KMS-11 (cell line): ENCODE results near the gene GLA.

Source experiments
- H2AFZ ChIP-seq: fragments of 200-600 bp; sonication (generic); 2 replicates; pipeline ENCODE4 v1.6.1; 2016; ENCODE audit warnings: antibody characterized with exemption, mixed run types, low read depth
- H3K27ac ChIP-seq: fragments of 200-600 bp; sonication (generic); 2 replicates; pipeline ENCODE4 v1.6.1; 2016; ENCODE audit warnings: mild to moderate bottlenecking, mixed run types
- H3K27me3 ChIP-seq: fragments of 200-600 bp; sonication (generic); 2 replicates; pipeline ENCODE4 v1.6.1; 2017; ENCODE audit warnings: mild to moderate bottlenecking, low read depth, mixed run types, moderate library complexity; ENCODE audit not compliant: insufficient read depth
- H3K36me3 ChIP-seq: fragments of 200-600 bp; sonication (generic); 2 replicates; pipeline ENCODE4 v1.6.1; 2017; ENCODE audit warnings: mild to moderate bottlenecking, mixed run types; ENCODE audit not compliant: insufficient read depth
- H3K4me1 ChIP-seq: fragments of 200-600 bp; sonication (generic); 2 replicates; pipeline ENCODE4 v1.6.1; 2016; ENCODE audit warnings: mild to moderate bottlenecking, low read depth, mixed run types; ENCODE audit not compliant: poor library complexity, severe bottlenecking
- H3K4me2 ChIP-seq: fragments of 200-600 bp; sonication (generic); 2 replicates; pipeline ENCODE4 v1.7.0; 2016; ENCODE audit warnings: mild to moderate bottlenecking, mixed run types
- H3K4me3 ChIP-seq: fragments of 200-600 bp; sonication (generic); IDR thresholded peaks from 2 replicates; pipeline ENCODE4 v1.6.1; 2017; ENCODE audit warnings: low read depth, low read length, mixed read lengths; ENCODE audit not compliant: insufficient read depth
- H3K79me2 ChIP-seq: fragments of 200-600 bp; sonication (generic); 2 replicates; pipeline ENCODE4 v1.6.1; 2016; ENCODE audit warnings: low read depth, mixed run types; ENCODE audit not compliant: insufficient read depth
- H3K9ac ChIP-seq: fragments of 200-600 bp; sonication (generic); 2 replicates; pipeline ENCODE4 v1.6.1; 2016; ENCODE audit warnings: mild to moderate bottlenecking, mixed run types
- H4K20me1 ChIP-seq: fragments of 200-600 bp; sonication (generic); 2 replicates; pipeline ENCODE4 v1.6.1; 2016; ENCODE audit warnings: mild to moderate bottlenecking, mixed run types; ENCODE audit not compliant: insufficient read depth
- TF ChIP-seq, protein P1 (sequence below): fragments of 200-600 bp; sonication (generic); conservative IDR thresholded peaks from 2 replicates; pipeline ENCODE4 v1.6.1; 2017; ENCODE audit warnings: low read depth, mild to moderate bottlenecking, antibody characterized with exemption, low read length, moderate library complexity, mixed read lengths

Gene GLA

DNA sequence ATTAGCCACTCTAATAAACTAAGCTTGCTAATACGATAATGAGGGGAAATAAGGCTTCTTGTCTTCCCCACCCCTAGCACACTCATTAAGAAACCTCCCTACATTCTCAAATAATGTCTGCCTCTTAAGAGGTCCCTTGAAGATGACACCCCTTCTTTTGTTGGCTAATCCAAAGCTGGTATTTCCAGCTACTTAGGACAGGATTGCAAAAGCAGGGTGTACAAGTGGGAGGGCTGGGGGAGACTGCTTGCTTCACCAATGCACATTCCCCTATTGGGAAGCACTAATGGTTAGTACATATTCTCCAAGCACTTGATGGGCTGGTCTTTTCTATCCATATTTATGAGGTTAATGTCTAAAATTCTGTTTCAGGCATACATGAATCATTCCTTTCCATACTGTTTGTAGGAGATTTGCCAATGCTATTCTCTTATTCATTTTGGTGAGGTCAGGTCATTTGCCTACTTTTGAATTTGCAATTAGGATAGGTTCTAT, 42.4 kb downstream of the GLA start:
- H3K79me2 ChIP-seq, result no peaks in the 10 kb centered on the region
- H3K4me1 ChIP-seq, result no peaks in the 10 kb centered on the region
- H3K4me2 ChIP-seq, result no peak overlapping the region
- TF ChIP-seq, protein P1, sequence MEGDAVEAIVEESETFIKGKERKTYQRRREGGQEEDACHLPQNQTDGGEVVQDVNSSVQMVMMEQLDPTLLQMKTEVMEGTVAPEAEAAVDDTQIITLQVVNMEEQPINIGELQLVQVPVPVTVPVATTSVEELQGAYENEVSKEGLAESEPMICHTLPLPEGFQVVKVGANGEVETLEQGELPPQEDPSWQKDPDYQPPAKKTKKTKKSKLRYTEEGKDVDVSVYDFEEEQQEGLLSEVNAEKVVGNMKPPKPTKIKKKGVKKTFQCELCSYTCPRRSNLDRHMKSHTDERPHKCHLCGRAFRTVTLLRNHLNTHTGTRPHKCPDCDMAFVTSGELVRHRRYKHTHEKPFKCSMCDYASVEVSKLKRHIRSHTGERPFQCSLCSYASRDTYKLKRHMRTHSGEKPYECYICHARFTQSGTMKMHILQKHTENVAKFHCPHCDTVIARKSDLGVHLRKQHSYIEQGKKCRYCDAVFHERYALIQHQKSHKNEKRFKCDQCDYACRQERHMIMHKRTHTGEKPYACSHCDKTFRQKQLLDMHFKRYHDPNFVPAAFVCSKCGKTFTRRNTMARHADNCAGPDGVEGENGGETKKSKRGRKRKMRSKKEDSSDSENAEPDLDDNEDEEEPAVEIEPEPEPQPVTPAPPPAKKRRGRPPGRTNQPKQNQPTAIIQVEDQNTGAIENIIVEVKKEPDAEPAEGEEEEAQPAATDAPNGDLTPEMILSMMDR, result no peak
- no peak overlapping the region for H2AFZ ChIP-seq
- H3K27ac ChIP-seq, result no peak overlapping the region
- H3K4me3 ChIP-seq, result no peak overlapping the region
- H3K36me3 ChIP-seq, result no peaks in the 10 kb centered on the region
- no peaks in the 10 kb centered on the region for H3K27me3 ChIP-seq
- H4K20me1 ChIP-seq, result no peaks in the 10 kb centered on the region
- no peak overlapping the region for H3K9ac ChIP-seq

DNA sequence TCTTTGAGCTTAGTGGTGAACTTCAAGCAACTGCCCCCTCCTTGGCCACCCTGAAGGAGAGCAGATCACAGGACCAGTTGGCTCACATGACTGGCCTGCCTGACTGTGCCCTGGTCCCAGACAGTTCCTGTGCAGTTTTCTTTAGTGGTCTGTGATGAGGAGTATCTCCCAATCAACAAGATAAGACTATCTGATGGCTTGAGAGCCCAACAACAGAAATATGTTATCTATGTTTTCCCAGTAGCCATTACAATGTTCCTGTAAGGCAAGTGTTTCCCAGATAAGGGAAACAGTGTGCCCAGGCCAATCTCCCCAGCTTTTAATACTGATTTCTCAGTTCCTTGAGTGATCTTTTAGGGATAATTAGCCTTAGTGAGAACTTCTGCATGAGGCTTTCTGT, 45.0 kb downstream of the GLA start:
- no peak overlapping the region for H2AFZ ChIP-seq
- H3K9ac ChIP-seq, result no peak overlapping the region
- H3K27me3 ChIP-seq, result no peaks in the 10 kb centered on the region
- H3K4me3 ChIP-seq, result no peak overlapping the region
- no peak overlapping the region for H3K27ac ChIP-seq
- H3K4me1 ChIP-seq, result no peaks in the 10 kb centered on the region
- TF ChIP-seq, protein P1, result no peak
- no peaks in the 10 kb centered on the region for H3K79me2 ChIP-seq
- H4K20me1 ChIP-seq, result no peaks in the 10 kb centered on the region
- no peak overlapping the region for H3K4me2 ChIP-seq
- H3K36me3 ChIP-seq, result no peaks in the 10 kb centered on the region

DNA sequence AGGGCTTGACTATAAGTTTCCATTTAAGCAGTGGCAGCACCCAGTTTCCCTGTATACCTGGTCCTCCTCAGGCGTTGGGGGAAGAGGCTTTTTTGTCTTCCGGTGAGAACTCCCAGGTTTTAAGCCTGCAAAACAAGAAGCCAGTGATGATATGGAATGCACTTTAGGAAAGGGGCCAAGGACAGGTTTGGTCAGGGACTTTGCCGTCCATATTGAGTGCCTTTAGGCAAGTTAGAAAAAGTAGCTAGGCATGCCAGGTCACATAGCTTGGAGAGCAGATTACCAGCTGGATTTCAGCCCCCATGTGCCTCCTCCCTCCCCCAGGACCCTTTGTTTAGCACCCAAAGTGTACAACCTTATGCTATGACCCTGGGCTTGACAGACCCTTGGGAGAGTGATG, 45.6 kb downstream of the GLA start:
- H3K36me3 ChIP-seq, result no peaks in the 10 kb centered on the region
- H3K79me2 ChIP-seq, result no peaks in the 10 kb centered on the region
- H2AFZ ChIP-seq, result no peak overlapping the region
- no peaks in the 10 kb centered on the region for H3K4me1 ChIP-seq
- no peaks in the 10 kb centered on the region for H4K20me1 ChIP-seq
- H3K27ac ChIP-seq, result no peak overlapping the region
- no peak overlapping the region for H3K9ac ChIP-seq
- no peak overlapping the region for H3K4me2 ChIP-seq
- H3K4me3 ChIP-seq, result no peak overlapping the region
- TF ChIP-seq, protein P1, result no peak
- H3K27me3 ChIP-seq, result no peaks in the 10 kb centered on the region

DNA sequence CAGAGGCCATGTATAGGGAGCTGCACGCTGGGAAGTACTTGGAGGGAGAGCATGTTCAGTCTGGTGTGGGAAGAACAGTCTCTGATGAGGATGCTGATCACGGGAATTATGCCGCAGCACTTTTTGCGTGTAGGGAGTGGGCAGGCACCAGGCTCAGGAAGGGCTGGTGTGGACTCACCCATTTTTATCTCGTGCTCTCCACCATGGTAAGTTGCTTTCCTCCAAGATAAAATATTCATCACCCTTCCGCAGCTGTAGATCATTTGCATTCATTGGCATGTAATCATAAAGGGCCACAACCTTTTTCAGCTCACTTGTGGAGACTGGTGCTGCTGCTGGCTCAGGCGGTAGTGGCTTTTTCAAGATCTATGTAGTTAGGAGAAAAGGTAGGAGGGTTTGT, 47.3 kb downstream of the GLA start:
- Histone ChIP-seq H4K20me1 (no peaks in the 10 kb centered on the region), H3K4me1 (no peaks in the 10 kb centered on the region), H3K4me2 (no peak overlapping the region), H3K36me3 (no peaks in the 10 kb centered on the region), H3K27me3 (no peaks in the 10 kb centered on the region), H3K27ac (no peak overlapping the region), H3K9ac (no peak overlapping the region), H3K4me3 (no peak overlapping the region), H3K79me2 (no peaks in the 10 kb centered on the region), H2AFZ (no peak overlapping the region)
- TF ChIP-seq, protein P1, result no peak
